ENCODE results near the gene LYPD4. TPM values are rescaled to one million over a fixed set of nuclear protein-coding genes. Genes with fewer than 3 reads are reported as not detected.
"Not testable (repeated sequence)": the region's sequence is repeated elsewhere in the genome, so short reads cannot be mapped to it uniquely, and the experiment has no call there.

LYPD4 gene
- total and polyA plus RNA-seq, 8 donors = not detected

DNA sequence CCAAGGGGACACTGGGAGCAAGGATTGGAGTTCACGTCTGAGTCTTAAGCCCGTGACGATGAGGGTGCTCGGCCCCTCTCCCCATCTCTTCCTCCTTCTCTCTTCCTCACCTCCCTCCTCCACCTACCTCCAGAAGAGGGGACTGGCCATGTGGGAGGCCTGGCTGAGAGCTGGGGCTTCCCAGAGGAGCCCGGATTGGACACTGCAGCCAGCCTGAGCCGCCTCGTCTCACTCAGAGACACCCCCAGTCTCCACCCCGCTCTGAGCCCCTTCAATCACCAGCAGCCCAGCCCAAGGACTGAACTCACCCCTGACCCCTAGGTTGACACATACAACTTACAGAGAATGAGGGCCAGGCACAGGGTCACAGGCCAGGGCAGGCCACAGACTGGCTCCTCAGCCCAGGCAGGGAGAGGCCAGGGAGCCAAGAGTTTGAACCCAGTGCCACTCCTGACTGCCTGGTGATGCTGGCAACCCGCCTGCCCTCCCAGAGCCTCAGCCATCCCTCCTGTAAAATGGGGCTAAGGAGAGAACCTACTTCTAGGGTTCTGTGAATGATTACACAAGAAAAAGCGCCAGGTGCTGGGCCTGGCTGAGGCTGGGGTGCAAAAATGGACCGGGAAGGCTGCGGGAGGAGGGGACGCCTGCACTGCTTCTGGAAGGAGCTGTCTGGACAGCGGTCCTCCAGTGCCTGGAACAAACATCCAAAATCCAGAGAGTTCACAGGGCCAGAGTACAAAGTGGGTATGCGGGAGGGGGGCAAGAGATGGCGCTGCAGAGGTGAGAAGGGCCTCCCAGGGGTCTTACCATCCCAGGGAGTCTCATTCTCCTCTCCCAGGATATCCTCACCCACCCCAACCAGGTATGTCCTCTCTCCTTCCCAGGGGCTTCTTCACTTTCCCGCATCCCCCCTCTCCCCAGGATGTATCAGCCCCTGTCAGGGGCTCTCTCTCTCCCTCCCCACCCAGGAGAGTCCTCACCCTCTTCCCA is 33.7 kb upstream of the LYPD4 start:
- TF ChIP-seq, protein P1, sequence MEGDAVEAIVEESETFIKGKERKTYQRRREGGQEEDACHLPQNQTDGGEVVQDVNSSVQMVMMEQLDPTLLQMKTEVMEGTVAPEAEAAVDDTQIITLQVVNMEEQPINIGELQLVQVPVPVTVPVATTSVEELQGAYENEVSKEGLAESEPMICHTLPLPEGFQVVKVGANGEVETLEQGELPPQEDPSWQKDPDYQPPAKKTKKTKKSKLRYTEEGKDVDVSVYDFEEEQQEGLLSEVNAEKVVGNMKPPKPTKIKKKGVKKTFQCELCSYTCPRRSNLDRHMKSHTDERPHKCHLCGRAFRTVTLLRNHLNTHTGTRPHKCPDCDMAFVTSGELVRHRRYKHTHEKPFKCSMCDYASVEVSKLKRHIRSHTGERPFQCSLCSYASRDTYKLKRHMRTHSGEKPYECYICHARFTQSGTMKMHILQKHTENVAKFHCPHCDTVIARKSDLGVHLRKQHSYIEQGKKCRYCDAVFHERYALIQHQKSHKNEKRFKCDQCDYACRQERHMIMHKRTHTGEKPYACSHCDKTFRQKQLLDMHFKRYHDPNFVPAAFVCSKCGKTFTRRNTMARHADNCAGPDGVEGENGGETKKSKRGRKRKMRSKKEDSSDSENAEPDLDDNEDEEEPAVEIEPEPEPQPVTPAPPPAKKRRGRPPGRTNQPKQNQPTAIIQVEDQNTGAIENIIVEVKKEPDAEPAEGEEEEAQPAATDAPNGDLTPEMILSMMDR (IDR thresholded peaks at IDR 0.05) = no peak

DNA sequence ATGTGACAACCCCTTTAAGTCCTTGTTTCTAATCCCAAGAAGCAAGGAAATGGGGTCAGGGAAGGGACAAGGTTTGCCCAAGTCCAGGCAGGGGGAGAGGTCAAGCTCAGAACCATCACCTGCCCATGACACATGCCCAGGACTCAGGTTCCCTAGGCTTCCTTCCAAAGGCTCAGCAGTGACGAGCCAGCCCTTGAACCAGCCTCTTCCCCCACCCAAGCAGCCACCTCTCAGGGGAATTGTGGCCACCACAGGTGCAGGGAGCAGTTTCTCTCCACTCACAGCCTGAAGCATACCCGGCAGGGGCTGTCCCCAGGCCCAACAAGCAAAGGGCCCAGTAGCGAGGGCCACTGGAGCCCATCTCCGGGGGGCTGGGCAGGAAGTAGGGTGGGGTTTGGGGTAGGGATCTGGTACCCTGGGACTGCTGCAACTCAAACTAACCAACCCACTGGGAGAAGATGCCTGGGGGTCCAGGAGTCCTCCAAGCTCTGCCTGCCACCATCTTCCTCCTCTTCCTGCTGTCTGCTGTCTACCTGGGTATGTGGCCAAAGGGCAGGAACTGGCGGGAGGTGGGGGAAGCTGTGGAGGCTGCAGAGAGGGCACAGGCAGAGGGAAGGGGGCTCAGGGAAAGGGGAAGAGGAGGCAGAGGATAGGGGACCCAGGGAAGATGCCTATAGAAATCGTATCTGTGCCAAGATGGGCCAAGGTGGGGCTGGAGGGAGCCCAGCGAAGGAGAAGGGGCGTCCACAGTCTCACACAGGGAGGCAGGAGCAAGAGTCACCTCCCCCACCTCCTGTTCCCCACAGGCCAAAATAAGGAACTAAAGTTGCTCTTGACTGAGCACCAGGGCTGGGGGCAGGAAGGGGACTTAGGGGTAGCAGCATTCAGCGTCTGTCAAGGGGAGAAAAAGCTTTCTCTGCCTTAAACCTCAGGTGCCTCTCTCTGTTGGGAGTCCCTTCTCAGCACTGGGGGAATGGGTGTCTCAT is 32.7 kb upstream of the LYPD4 start, which contains the start of gene CD79A:
Gene CD79A, plus strand, starts transcription at position 433 of the 986 bp plus-strand sequence. Its CDS starts 26 bp downstream, at position 459.
- TF ChIP-seq, protein P1 (IDR thresholded peaks at IDR 0.05) = no peak
- Histone ChIP-seq H3K27ac (peak within 1 kb of the TSS in 1 of 2 donors; percentile 78), H3K27me3 (no peaks in the 10 kb centered on the region)

More for the DNA sequence above, 33.7 kb upstream of the LYPD4 start:
- DNase-seq (no peak), ATAC-seq (no peak)
- H3K9me3 ChIP-seq = no peaks in the 10 kb centered on the region
- no peaks in the 10 kb centered on the region for H3K27me3 ChIP-seq
- intact Hi-C loops (cut with DNase I) = no loop called here
- H3K36me3 ChIP-seq = peaks cover 0 to under 1% of the 10 kb centered on the region in 2 donors
- no peak overlapping the region for H3K4me3 ChIP-seq
- H3K27ac ChIP-seq = peak overlapping the region in 1 of 2 donors; percentile 78
- H3K4me1 ChIP-seq = peaks cover 9 to 62% of the 10 kb centered on the region in 2 donors

DNA sequence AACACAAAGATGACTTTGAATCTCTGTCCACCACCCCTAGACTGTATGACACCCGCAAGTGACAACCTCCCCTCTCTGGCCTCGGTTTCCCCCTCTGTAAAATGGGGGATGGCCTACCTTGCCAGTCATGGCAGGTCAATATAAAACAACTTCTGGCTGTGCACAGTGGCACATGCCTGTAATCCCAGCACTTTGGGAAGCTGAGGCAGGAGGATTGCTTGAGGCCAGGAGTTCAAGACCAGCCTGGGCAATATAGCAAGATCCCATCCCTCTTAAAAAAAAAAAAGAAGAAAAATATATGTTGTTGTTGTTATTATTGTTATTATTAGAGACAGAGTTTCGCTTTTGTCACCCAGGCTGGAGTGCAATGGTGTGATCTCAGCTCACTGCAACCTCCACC is 31.5 kb upstream of the LYPD4 start:
- intact Hi-C loops (cut with DNase I) = not testable (repeated sequence)

More for the DNA sequence above, 32.7 kb upstream of the LYPD4 start, which contains the start of gene CD79A:
- Histone ChIP-seq H3K4me3 (no peak within 1 kb of the TSS), H3K9me3 (no peaks in the 10 kb centered on the region), H3K4me1 (peaks cover 6 to 67% of the 10 kb centered on the region in 2 donors), H3K36me3 (peaks cover 0 to 11% of the 10 kb centered on the region in 2 donors)
- ATAC-seq (no peak), DNase-seq (peak in 1 of 4 donors; percentile 47)
- intact Hi-C loops (cut with DNase I) = no loop called here

DNA sequence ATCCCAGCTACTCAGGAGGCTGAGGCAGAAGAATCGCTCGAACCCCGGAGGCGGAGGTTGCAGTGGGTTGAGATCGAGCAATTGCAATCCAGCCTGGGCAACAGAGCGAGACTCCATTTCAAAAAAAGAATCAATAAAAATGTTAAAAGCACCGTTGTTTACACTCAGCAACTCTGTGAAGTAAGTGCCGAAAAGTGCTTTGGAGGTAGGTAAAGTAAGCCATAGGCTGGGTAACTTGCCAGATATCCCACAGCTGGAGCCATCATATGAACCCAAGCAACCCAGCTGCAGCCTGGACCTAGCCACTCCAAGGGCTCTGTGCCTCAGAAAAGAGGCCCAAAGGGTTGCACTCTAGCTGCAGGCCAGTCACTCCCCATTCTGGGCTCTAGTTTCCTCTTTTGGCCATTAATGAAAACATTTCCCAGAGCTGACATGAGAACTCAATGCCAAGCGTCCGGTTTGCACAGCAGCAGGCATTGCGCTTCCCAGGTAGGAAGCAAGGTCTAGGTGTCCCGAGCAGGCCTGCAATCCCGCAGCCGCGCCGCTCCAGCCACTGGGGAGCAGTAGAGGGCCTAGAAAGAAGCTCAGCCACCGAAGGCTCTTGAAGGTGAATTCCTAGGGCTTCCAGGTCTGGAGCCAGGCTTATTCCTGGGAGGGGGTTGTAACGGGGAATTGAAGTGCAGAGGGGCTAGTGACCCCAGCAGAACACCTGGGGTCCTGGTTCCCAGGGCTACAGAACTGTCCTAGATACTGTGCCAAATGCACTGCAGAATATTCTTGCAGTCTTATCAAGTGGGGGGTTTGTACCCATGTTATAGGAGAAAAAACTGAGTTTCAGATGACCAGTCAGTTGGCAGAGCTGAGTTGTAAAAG is 28.5 kb upstream of the LYPD4 start:
- peak in 3 of 4 donors; percentile 60 to 96 (median 78) for DNase-seq
- TF ChIP-seq, protein P1 (IDR thresholded peaks at IDR 0.05) = peak; percentile 61 to 66
- Histone ChIP-seq H3K27ac (peak overlapping the region in 1 of 2 donors; percentile 74), H3K4me3 (no peak overlapping the region), H3K36me3 (peaks cover 3 to 52% of the 10 kb centered on the region in 2 donors), H3K4me1 (peaks cover 22 to 87% of the 10 kb centered on the region in 2 donors), H3K27me3 (no peaks in the 10 kb centered on the region), H3K9me3 (no peaks in the 10 kb centered on the region)
- ATAC-seq = peak; percentile 84
- intact Hi-C loops (cut with DNase I) = loop anchor here in 1 of 2 donors (5.0 kb wide), 1 partner anchor 64 kb away; no protein-coding TSS in a partner anchor

More for the DNA sequence above, 31.5 kb upstream of the LYPD4 start:
- not testable (repeated sequence) for H3K9me3 ChIP-seq, ATAC-seq, H3K4me3 ChIP-seq, DNase-seq, H3K27me3 ChIP-seq
- Histone ChIP-seq H3K4me1 (peaks cover 5 to 69% of the 10 kb centered on the region in 2 donors), H3K36me3 (peaks cover 0 to 23% of the 10 kb centered on the region in 2 donors), H3K27ac (peak overlapping the region in 1 of 2 donors; percentile 78)
